ENCODE data around the gene SPEF1. TPM values are rescaled to one million over a fixed set of nuclear protein-coding genes. Genes with fewer than 3 reads are reported as not detected.

The SPEF1 gene
- polyA plus RNA-seq, 3 donors = 0.09 TPM; not detected in 2

- peak; percentile 95 to 98 (median 96) for DNase-seq
- H3K4me3 ChIP-seq (replicated peaks in 1 of 3; ENCODE audit: low read depth in 2 of 3, low read length in 3 of 3) = peak within 1 kb of the TSS; percentile 69 to 96 (median 87)
- peak within 1 kb of the TSS; percentile 87 to 97 for H3K27ac ChIP-seq (ENCODE audit: low read depth in 1 of 2, low read length in 2 of 2)
- H4K20me1 ChIP-seq (ENCODE audit: insufficient read depth, low read length) = no peaks in the 10 kb centered on the region
- TF ChIP-seq CTCF (IDR thresholded peaks at IDR 0.05) = peak; percentile 99
- peaks cover 27 to 35% of the 10 kb centered on the region in 2 donors for H3K36me3 ChIP-seq (replicated peaks in 1 of 2; ENCODE audit: control insufficient read depth in 1 of 2, insufficient read depth in 2 of 2, low read length in 2 of 2)
- WGBS (ENCODE audit: insufficient coverage) = under 1% methylated on average over 95 of the region's 96 CpGs
- peak within 1 kb of the TSS; percentile 88 for H2AFZ ChIP-seq (ENCODE audit: insufficient read depth, low read depth, low read length, poor library complexity, severe bottlenecking)
- H3K4me1 Mint-ChIP-seq = peaks cover 20% of the 10 kb centered on the region
- H3K79me2 ChIP-seq (ENCODE audit: insufficient read depth, low read length) = peaks cover 16% of the 10 kb centered on the region
- peak within 1 kb of the TSS; percentile 83 to 86 for H3K4me3 Mint-ChIP-seq
- H3K9ac ChIP-seq (ENCODE audit: insufficient read depth, low read length, poor library complexity, severe bottlenecking) = peak within 1 kb of the TSS; percentile 94
- no peaks in the 10 kb centered on the region for H3K27me3 ChIP-seq (ENCODE audit: control insufficient read depth in 2 of 2, insufficient read depth in 2 of 2, low read length in 2 of 2)
- peaks cover 0 to 2% (median 0%) of the 10 kb centered on the region in 3 donors for H3K27me3 Mint-ChIP-seq (ENCODE audit: low read depth in 3 of 3)
- intact Hi-C loops (cut with micrococcal nuclease) = loop anchor here (2.0 to 10.0 kb wide), 3 partner anchors 27 to 55 kb away; partner anchors contain the start of genes CENPB (in 2 of the 2), ADISSP (in 1 of the 2) and MAVS (in 1 of the 2)
- H3K4me2 ChIP-seq (replicated peaks; ENCODE audit: extremely low read depth, low read length, poor library complexity, severe bottlenecking) = peak within 1 kb of the TSS; percentile 77
- peaks cover 29 to 36% of the 10 kb centered on the region in 2 donors for H3K36me3 Mint-ChIP-seq
- H3K9me3 Mint-ChIP-seq = peaks cover 0 to 1% (median 0%) of the 10 kb centered on the region in 7 donors
- H3K27ac Mint-ChIP-seq = peak within 1 kb of the TSS; percentile 95 to 99 (median 98)
- H3K4me1 ChIP-seq (ENCODE audit: control insufficient read depth in 1 of 2, insufficient read depth in 2 of 2, low read length in 2 of 2) = peaks cover 18 to 30% of the 10 kb centered on the region in 2 donors
- no peaks in the 10 kb centered on the region for H3K9me3 ChIP-seq (replicated peaks in 1 of 2; ENCODE audit: control insufficient read depth in 1 of 2, insufficient read depth in 1 of 2, low read length in 2 of 2)
These were observed 39.0 kb upstream of the SPEF1 start, which contains the start of gene AP5S1 for GRCh38 chr20:3820048-3820900. Gene AP5S1, plus strand, starts transcription at chr20:3820547. Its CDS starts 1,571 bp downstream, at chr20:3822118.

- peak overlapping the region; percentile 61 to 86 for H3K4me3 Mint-ChIP-seq
- peaks cover 0 to 1% (median 0%) of the 10 kb centered on the region in 7 donors for H3K9me3 Mint-ChIP-seq
- peaks cover 21% of the 10 kb centered on the region for H3K4me1 Mint-ChIP-seq
- no peaks in the 10 kb centered on the region for H3K27me3 ChIP-seq (ENCODE audit: control insufficient read depth in 2 of 2, insufficient read depth in 2 of 2, low read length in 2 of 2)
- peak overlapping the region; percentile 88 for H2AFZ ChIP-seq (ENCODE audit: insufficient read depth, low read depth, low read length, poor library complexity, severe bottlenecking)
- no peaks in the 10 kb centered on the region for H3K9me3 ChIP-seq (replicated peaks in 1 of 2; ENCODE audit: control insufficient read depth in 1 of 2, insufficient read depth in 1 of 2, low read length in 2 of 2)
- H3K9ac ChIP-seq (ENCODE audit: insufficient read depth, low read length, poor library complexity, severe bottlenecking) = peak overlapping the region; percentile 94
- 69% methylated on average over 15 of the region's 20 CpGs for WGBS (ENCODE audit: insufficient coverage)
- H3K27ac Mint-ChIP-seq = peak overlapping the region; percentile 80 to 97 (median 90)
- H3K4me2 ChIP-seq (replicated peaks; ENCODE audit: extremely low read depth, low read length, poor library complexity, severe bottlenecking) = peak overlapping the region; percentile 77
- H4K20me1 ChIP-seq (ENCODE audit: insufficient read depth, low read length) = no peaks in the 10 kb centered on the region
- peaks cover 0 to 3% (median 0%) of the 10 kb centered on the region in 3 donors for H3K27me3 Mint-ChIP-seq (ENCODE audit: low read depth in 3 of 3)
- peak overlapping the region; percentile 87 to 97 for H3K27ac ChIP-seq (ENCODE audit: low read depth in 1 of 2, low read length in 2 of 2)
- intact Hi-C loops (cut with micrococcal nuclease) = loop anchor here (2.0 to 10.0 kb wide), 3 partner anchors 27 to 55 kb away; partner anchors contain the start of genes ADISSP (in 2 of the 2), CENPB (in 2 of the 2) and MAVS (in 1 of the 2)
- H3K4me3 ChIP-seq (replicated peaks in 1 of 3; ENCODE audit: low read depth in 2 of 3, low read length in 3 of 3) = peak overlapping the region; percentile 69 to 96 (median 87)
- no peak for DNase-seq
- H3K36me3 ChIP-seq (replicated peaks in 1 of 2; ENCODE audit: control insufficient read depth in 1 of 2, insufficient read depth in 2 of 2, low read length in 2 of 2) = peaks cover 22 to 28% of the 10 kb centered on the region in 2 donors
- peaks cover 18 to 30% of the 10 kb centered on the region in 2 donors for H3K4me1 ChIP-seq (ENCODE audit: control insufficient read depth in 1 of 2, insufficient read depth in 2 of 2, low read length in 2 of 2)
- peaks cover 22 to 29% of the 10 kb centered on the region in 2 donors for H3K36me3 Mint-ChIP-seq
- H3K79me2 ChIP-seq (ENCODE audit: insufficient read depth, low read length) = peaks cover 16% of the 10 kb centered on the region
- no peak for TF ChIP-seq CTCF (IDR thresholded peaks at IDR 0.05)
These were observed 38.3 kb upstream of the SPEF1 start for GRCh38 chr20:3819411-3820047.
